Neural progenitor cell (in vitro differentiated cells): ENCODE measurements around the gene HUS1. TPM values are rescaled to one million over a fixed set of nuclear protein-coding genes. Genes with fewer than 3 reads are reported as not detected.

ENCODE experiments used
- DNase-seq: peaks from one replicate; pipeline ENCODE4 v3.0.0-alpha.2; 2016; ENCODE audit warnings: low spot score
- H2AFZ ChIP-seq: fragments of 200-600 bp; sonication (generic); replicated peaks from 2 replicates; pipeline ENCODE4 v1.6.1; 2016; ENCODE audit warnings: antibody characterized with exemption
- H3F3A ChIP-seq: fragments of 200-600 bp; sonication (generic); 2 replicates; pipeline ENCODE4 v1.6.1; 2016; ENCODE audit warnings: antibody characterized with exemption, low read depth
- H3K27ac ChIP-seq: fragments of 200-600 bp; sonication (generic); 2 replicates; pipeline ENCODE4 v1.5.1; 2016; ENCODE audit warnings: mild to moderate bottlenecking
- H3K27me3 ChIP-seq: fragments of 200-600 bp; sonication (generic); 2 replicates; pipeline ENCODE4 v1.6.1; 2016; ENCODE audit warnings: mild to moderate bottlenecking, moderate library complexity
- H3K36me3 ChIP-seq: fragments of 200-600 bp; sonication (generic); 2 replicates; pipeline ENCODE4 v1.5.1; 2016
- H3K4me1 ChIP-seq: fragments of 200-600 bp; sonication (generic); 2 replicates; pipeline ENCODE4 v1.6.1; 2016; ENCODE audit warnings: mixed run types
- H3K4me2 ChIP-seq: fragments of 200-600 bp; sonication (generic); 2 replicates; pipeline ENCODE4 v1.6.1; 2016
- H3K4me3 ChIP-seq: fragments of 200-600 bp; sonication (generic); 2 replicates; pipeline ENCODE4 v1.5.1; 2016
- H3K79me2 ChIP-seq: fragments of 200-600 bp; sonication (generic); 2 replicates; pipeline ENCODE4 v1.6.1; 2016; ENCODE audit warnings: low read depth
- H3K9ac ChIP-seq: fragments of 200-600 bp; sonication (generic); 2 replicates; pipeline ENCODE4 v1.6.1; 2016
- H3K9me3 ChIP-seq: fragments of 200-600 bp; sonication (generic); 2 replicates; pipeline ENCODE4 v1.5.1; 2016; ENCODE audit warnings: low read depth
- H4K20me1 ChIP-seq: fragments of 200-600 bp; sonication (generic); 2 replicates; pipeline ENCODE4 v1.6.1; 2016; ENCODE audit warnings: low read depth
- H3K27ac Mint-ChIP-seq: 3 replicates; pipeline ENCODE4 v1.8.0; 2021; ENCODE audit warnings: mixed read lengths
- H3K27me3 Mint-ChIP-seq: 2 replicates; pipeline ENCODE4 v1.8.0; 2022; ENCODE audit warnings: low read depth, mild to moderate bottlenecking, inconsistent platforms, moderate library complexity, mixed read lengths; ENCODE audit not compliant: insufficient read depth
- H3K36me3 Mint-ChIP-seq: 3 replicates; pipeline ENCODE4 v1.8.0; 2021; ENCODE audit warnings: mixed read lengths
- H3K4me1 Mint-ChIP-seq: 3 replicates; pipeline ENCODE4 v1.8.0; 2021; ENCODE audit warnings: mixed read lengths
- H3K4me3 Mint-ChIP-seq: 3 replicates; pipeline ENCODE4 v1.8.0; 2021; ENCODE audit warnings: mild to moderate bottlenecking, moderate library complexity, mixed read lengths
- H3K9me3 Mint-ChIP-seq: 3 replicates; pipeline ENCODE4 v1.8.0; 2020; ENCODE audit warnings: mixed read lengths
- CTCF ChIP-seq: fragments of 200-600 bp; sonication (generic); IDR thresholded peaks from 2 replicates; pipeline ENCODE4 v1.5.1; 2017; ENCODE audit warnings: antibody characterized with exemption, mild to moderate bottlenecking
- EZH2 ChIP-seq: fragments of 200-600 bp; sonication (generic); IDR thresholded peaks from 2 replicates; pipeline ENCODE4 v1.6.1; 2017; ENCODE audit warnings: antibody characterized with exemption, mild to moderate bottlenecking, moderate library complexity
- EZH2phosphoT487 ChIP-seq: fragments of 200-600 bp; sonication (generic); IDR thresholded peaks from 2 replicates; pipeline ENCODE4 v1.6.1; 2017; ENCODE audit warnings: antibody characterized with exemption
- total RNA-seq: library from RNA; depleted of rRNA; stranded (reverse); fragments of >200 nt; gene quantifications from 2 replicates; pipeline ENCODE4 v1.2.3, GENCODE V29; 2015; ENCODE audit warnings: low replicate concordance

The HUS1 gene
- total RNA-seq, 1 donor from 2014 or later = 48.7 TPM

GRCh38 chr7:47939425-47940036 lies 39.9 kb downstream of the HUS1 start:
- Histone ChIP-seq H4K20me1 (no peaks in the 10 kb centered on the region), H3K79me2 (no peaks in the 10 kb centered on the region), H3K36me3 (no peaks in the 10 kb centered on the region), H3K9me3 (no peaks in the 10 kb centered on the region), H3F3A (no peaks in the 10 kb centered on the region), H3K27me3 (no peaks in the 10 kb centered on the region), H3K4me1 (peaks cover 19% of the 10 kb centered on the region), H3K4me3 (no peak overlapping the region), H3K4me2 (no peak overlapping the region), H3K27ac (no peak overlapping the region), H3K9ac (no peak overlapping the region), H2AFZ (no peak overlapping the region)
- H3K4me3 Mint-ChIP-seq = no peak overlapping the region
- peaks cover 58% of the 10 kb centered on the region for H3K4me1 Mint-ChIP-seq
- H3K36me3 Mint-ChIP-seq = no peaks in the 10 kb centered on the region
- TF ChIP-seq CTCF = no peak
- H3K9me3 Mint-ChIP-seq = no peaks in the 10 kb centered on the region
- no peak overlapping the region for H3K27ac Mint-ChIP-seq
- DNase-seq = no peak
- H3K27me3 Mint-ChIP-seq = peaks cover 6% of the 10 kb centered on the region

GRCh38 chr7:47938574-47939165 lies 40.7 kb downstream of the HUS1 start:
- Histone ChIP-seq H3K4me2 (no peak overlapping the region), H3F3A (no peaks in the 10 kb centered on the region), H2AFZ (no peak overlapping the region), H3K79me2 (no peaks in the 10 kb centered on the region), H3K4me1 (peaks cover 25% of the 10 kb centered on the region), H3K27me3 (no peaks in the 10 kb centered on the region), H3K9ac (no peak overlapping the region), H3K9me3 (no peaks in the 10 kb centered on the region), H3K36me3 (no peaks in the 10 kb centered on the region), H4K20me1 (no peaks in the 10 kb centered on the region), H3K27ac (no peak overlapping the region), H3K4me3 (no peak overlapping the region)
- H3K4me3 Mint-ChIP-seq = no peak overlapping the region
- peaks cover 4% of the 10 kb centered on the region for H3K27me3 Mint-ChIP-seq
- no peaks in the 10 kb centered on the region for H3K36me3 Mint-ChIP-seq
- no peak overlapping the region for H3K27ac Mint-ChIP-seq
- peak; percentile 33 for TF ChIP-seq CTCF
- no peak for TF ChIP-seq EZH2phosphoT487
- peaks cover 66% of the 10 kb centered on the region for H3K4me1 Mint-ChIP-seq
- no peak for DNase-seq
- no peaks in the 10 kb centered on the region for H3K9me3 Mint-ChIP-seq

GRCh38 chr7:47937711-47938573 lies 41.5 kb downstream of the HUS1 start:
- no peak overlapping the region for H3K4me3 Mint-ChIP-seq
- peaks cover 61% of the 10 kb centered on the region for H3K4me1 Mint-ChIP-seq

More at GRCh38 chr7:47937711-47938573, 41.5 kb downstream of the HUS1 start:
- Mint-ChIP-seq H3K27me3 (peaks cover 4% of the 10 kb centered on the region), H3K27ac (no peak overlapping the region), H3K9me3 (no peaks in the 10 kb centered on the region), H3K36me3 (no peaks in the 10 kb centered on the region)
- no peaks in the 10 kb centered on the region for H4K20me1 ChIP-seq
- no peak overlapping the region for H2AFZ ChIP-seq
- no peak overlapping the region for H3K9ac ChIP-seq
- H3K4me1 ChIP-seq = peaks cover 25% of the 10 kb centered on the region
- H3K36me3 ChIP-seq = no peaks in the 10 kb centered on the region
- no peaks in the 10 kb centered on the region for H3K79me2 ChIP-seq
- no peaks in the 10 kb centered on the region for H3K9me3 ChIP-seq
- no peaks in the 10 kb centered on the region for H3K27me3 ChIP-seq
- TF ChIP-seq CTCF (no peak), EZH2phosphoT487 (no peak), EZH2 (no peak)
- H3K4me2 ChIP-seq = no peak overlapping the region
- H3K27ac ChIP-seq = no peak overlapping the region
- no peak overlapping the region for H3K4me3 ChIP-seq
- H3F3A ChIP-seq = no peaks in the 10 kb centered on the region
- no peak for DNase-seq
